Trophoblast cell (in vitro differentiated cells and primary cell): ENCODE measurements around the gene LRRC57.

Source experiments
- DNase-seq, 2 donors: peaks; one replicate each; pipeline ENCODE4 v3.0.0-alpha.2; 2016
- H2AFZ ChIP-seq: 2 replicates; pipeline ENCODE4 v1.6.1; 2013; ENCODE audit warnings: low read length, moderate library complexity, mild to moderate bottlenecking; ENCODE audit not compliant: insufficient read depth, poor library complexity
- H2AK5ac ChIP-seq: 2 replicates; pipeline ENCODE4 v1.6.1; 2013; ENCODE audit warnings: mild to moderate bottlenecking, low read length
- H2BK120ac ChIP-seq: 2 replicates; pipeline ENCODE4 v1.6.1; 2013; ENCODE audit warnings: low read length, mild to moderate bottlenecking, moderate library complexity; ENCODE audit not compliant: insufficient read depth, poor library complexity
- H2BK12ac ChIP-seq: 2 replicates; pipeline ENCODE4 v1.6.1; 2013; ENCODE audit warnings: mild to moderate bottlenecking, low read length, moderate library complexity
- H2BK5ac ChIP-seq: 2 replicates; pipeline ENCODE4 v1.6.1; 2013; ENCODE audit warnings: low read length, low read depth, moderate library complexity, mild to moderate bottlenecking; ENCODE audit not compliant: poor library complexity
- H3K14ac ChIP-seq: 2 replicates; pipeline ENCODE4 v1.6.1; 2013; ENCODE audit warnings: mild to moderate bottlenecking, low read length
- H3K18ac ChIP-seq: 2 replicates; pipeline ENCODE4 v1.6.1; 2013; ENCODE audit warnings: mild to moderate bottlenecking, low read length
- H3K23ac ChIP-seq: 2 replicates; pipeline ENCODE4 v1.6.1; 2013; ENCODE audit warnings: low read length
- H3K27ac ChIP-seq: 2 replicates; pipeline ENCODE4 v1.5.1; 2013; ENCODE audit warnings: low read depth, mild to moderate bottlenecking, inconsistent platforms, low read length, moderate library complexity
- H3K27me3 ChIP-seq: 2 replicates; pipeline ENCODE4 v1.6.1; 2013; ENCODE audit warnings: inconsistent platforms, mild to moderate bottlenecking, low read length, moderate library complexity; ENCODE audit not compliant: insufficient read depth
- H3K36me3 ChIP-seq, 2 experiments: 1 replicate in 1 of 2; 2 replicates in 1 of 2; pipeline ENCODE4 v1.6.1; 2013; ENCODE audit warnings: low read length in 2 of 2, mild to moderate bottlenecking in 2 of 2, moderate library complexity in 1 of 2; ENCODE audit not compliant: insufficient read depth in 2 of 2, control insufficient read depth in 1 of 2
- H3K4ac ChIP-seq: 2 replicates; pipeline ENCODE4 v1.6.1; 2013; ENCODE audit warnings: low read depth, mild to moderate bottlenecking, low read length, moderate library complexity
- H3K4me1 ChIP-seq, 2 experiments: 1 replicate in 1 of 2; 2 replicates in 1 of 2; pipeline ENCODE4 v1.6.1; 2013; ENCODE audit warnings: low read length in 2 of 2, mild to moderate bottlenecking in 2 of 2, moderate library complexity in 1 of 2; ENCODE audit not compliant: insufficient read depth in 2 of 2, control insufficient read depth in 1 of 2
- H3K4me2 ChIP-seq: 2 replicates; pipeline ENCODE4 v1.6.1; 2013; ENCODE audit warnings: inconsistent platforms, mild to moderate bottlenecking, low read length, moderate library complexity
- H3K4me3 ChIP-seq: 2 replicates; pipeline ENCODE4 v1.5.1; 2013; ENCODE audit warnings: mild to moderate bottlenecking, low read depth, low read length, inconsistent platforms
- H3K79me1 ChIP-seq: one replicate; pipeline ENCODE4 v1.6.1; 2013; ENCODE audit warnings: low read length
- H3K79me2 ChIP-seq: 2 replicates; pipeline ENCODE4 v1.6.1; 2013; ENCODE audit warnings: low read length, mild to moderate bottlenecking; ENCODE audit not compliant: control insufficient read depth, insufficient read depth, poor library complexity
- H3K9ac ChIP-seq: 2 replicates; pipeline ENCODE4 v1.6.1; 2013; ENCODE audit warnings: mild to moderate bottlenecking, low read length
- H3K9me3 ChIP-seq: 2 replicates; pipeline ENCODE4 v1.6.1; 2013; ENCODE audit warnings: low read depth, mild to moderate bottlenecking, control low read depth, inconsistent platforms, low read length; ENCODE audit not compliant: insufficient read depth
- H4K12ac ChIP-seq: 2 replicates; pipeline ENCODE4 v1.6.1; 2013; ENCODE audit warnings: low read depth, mild to moderate bottlenecking, low read length, moderate library complexity
- H4K8ac ChIP-seq: 2 replicates; pipeline ENCODE4 v1.6.1; 2013; ENCODE audit warnings: low read depth, mild to moderate bottlenecking, low read length, moderate library complexity
- H4K91ac ChIP-seq: one replicate; pipeline ENCODE4 v1.6.1; 2013; ENCODE audit warnings: low read depth, mild to moderate bottlenecking, low read length, moderate library complexity
- WGBS: extraction: QIAGEN DNeasy Blood & Tissue Kit; methylation state at CpG from one replicate; pipeline ENCODE4 v1.1.7; 2013; ENCODE audit warnings: missing lambda C conversion rate; ENCODE audit not compliant: insufficient read length, insufficient coverage; ENCODE audit errors: extremely low coverage; 5-methylcytosine and 5-hydroxymethylcytosine counted together

LRRC57 gene

GRCh38 chr15:42507514-42507913 is 41.1 kb downstream of the LRRC57 start:
- no peaks in the 10 kb centered on the region for H3K79me1 ChIP-seq
- no CpG with 5 or more reads among the region's 4 CpGs for WGBS
- H3K36me3 ChIP-seq, result peaks cover 0 to 3% of the 10 kb centered on the region in 2 experiments

DNA sequence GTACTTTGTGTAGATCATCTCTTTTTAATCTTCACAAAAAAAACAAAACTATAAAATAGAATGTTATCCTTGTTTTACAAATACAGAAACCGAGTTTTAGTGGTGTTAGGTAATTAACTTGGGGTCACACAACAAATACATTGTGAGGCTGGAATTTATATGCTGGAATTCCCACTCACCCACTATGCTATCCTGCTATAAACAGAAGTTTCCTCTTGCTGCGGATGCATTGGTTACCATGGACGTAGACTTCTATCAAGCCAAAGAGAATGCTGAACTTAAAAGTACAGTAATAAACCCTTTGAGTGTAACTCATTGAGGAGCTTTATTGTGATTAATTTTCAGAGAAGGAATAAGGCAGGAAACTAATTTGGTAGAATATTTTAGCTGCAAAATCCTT is 44.0 kb downstream of the LRRC57 start:
- no peak overlapping the region for H4K91ac ChIP-seq
- no peak overlapping the region for H3K23ac ChIP-seq
- WGBS, result no CpG with 5 or more reads among the region's 3 CpGs
- H2BK120ac ChIP-seq, result no peak overlapping the region
- no peaks in the 10 kb centered on the region for H3K9me3 ChIP-seq
- H4K8ac ChIP-seq, result no peak overlapping the region
- H3K36me3 ChIP-seq, result peaks cover 2 to 4% of the 10 kb centered on the region in 2 experiments
- H3K4ac ChIP-seq, result no peak overlapping the region
- no peak for DNase-seq
- H3K79me2 ChIP-seq, result peaks cover 4% of the 10 kb centered on the region
- peaks cover 0 to 3% of the 10 kb centered on the region in 2 experiments for H3K4me1 ChIP-seq
- no peak overlapping the region for H3K27ac ChIP-seq
- no peak overlapping the region for H3K4me2 ChIP-seq
- no peak overlapping the region for H4K12ac ChIP-seq
- H3K4me3 ChIP-seq, result no peak overlapping the region
- H2AK5ac ChIP-seq, result no peak overlapping the region
- H3K9ac ChIP-seq, result no peak overlapping the region
- H2AFZ ChIP-seq, result no peak overlapping the region
- H2BK5ac ChIP-seq, result no peak overlapping the region
- no peak overlapping the region for H2BK12ac ChIP-seq
- H3K14ac ChIP-seq, result no peak overlapping the region
- H3K18ac ChIP-seq, result no peak overlapping the region
- H3K27me3 ChIP-seq, result no peaks in the 10 kb centered on the region
- peaks cover 2% of the 10 kb centered on the region for H3K79me1 ChIP-seq

More at GRCh38 chr15:42507514-42507913, 41.1 kb downstream of the LRRC57 start:
- no peak overlapping the region for H3K27ac ChIP-seq
- no peak overlapping the region for H2BK12ac ChIP-seq
- no peaks in the 10 kb centered on the region for H3K4me1 ChIP-seq
- H3K4me2 ChIP-seq, result no peak overlapping the region
- H4K8ac ChIP-seq, result no peak overlapping the region
- no peaks in the 10 kb centered on the region for H3K9me3 ChIP-seq
- H4K12ac ChIP-seq, result no peak overlapping the region
- H3K9ac ChIP-seq, result no peak overlapping the region
- no peak overlapping the region for H3K4me3 ChIP-seq
- H3K79me2 ChIP-seq, result no peaks in the 10 kb centered on the region
- no peak overlapping the region for H3K4ac ChIP-seq
- no peak overlapping the region for H2BK5ac ChIP-seq
- H4K91ac ChIP-seq, result no peak overlapping the region
- no peak overlapping the region for H3K18ac ChIP-seq
- no peak overlapping the region for H3K23ac ChIP-seq
- H2AK5ac ChIP-seq, result no peak overlapping the region
- DNase-seq, result no peak
- H3K27me3 ChIP-seq, result no peaks in the 10 kb centered on the region
- H2AFZ ChIP-seq, result no peak overlapping the region
- H2BK120ac ChIP-seq, result no peak overlapping the region
- no peak overlapping the region for H3K14ac ChIP-seq

- WGBS, result 100% methylated on average over 1 of the region's 1 CpG
- no peak overlapping the region for H3K4ac ChIP-seq
- H3K79me2 ChIP-seq, result peaks cover 4% of the 10 kb centered on the region
- no peak overlapping the region for H4K12ac ChIP-seq
- no peak overlapping the region for H3K23ac ChIP-seq
- no peak overlapping the region for H3K4me3 ChIP-seq
- no peak overlapping the region for H2AFZ ChIP-seq
- no peak overlapping the region for H2AK5ac ChIP-seq
- no peak overlapping the region for H2BK5ac ChIP-seq
- H3K27ac ChIP-seq, result no peak overlapping the region
- H2BK120ac ChIP-seq, result no peak overlapping the region
- H2BK12ac ChIP-seq, result no peak overlapping the region
- peaks cover 2 to 4% of the 10 kb centered on the region in 2 experiments for H3K36me3 ChIP-seq
- no peak for DNase-seq
- no peak overlapping the region for H3K18ac ChIP-seq
- peaks cover 2% of the 10 kb centered on the region for H3K79me1 ChIP-seq
- H3K9ac ChIP-seq, result no peak overlapping the region
- H3K9me3 ChIP-seq, result no peaks in the 10 kb centered on the region
- peaks cover 2 to 3% of the 10 kb centered on the region in 2 experiments for H3K4me1 ChIP-seq
- no peak overlapping the region for H4K8ac ChIP-seq
- H3K4me2 ChIP-seq, result no peak overlapping the region
- no peak overlapping the region for H3K14ac ChIP-seq
- no peaks in the 10 kb centered on the region for H3K27me3 ChIP-seq
- H4K91ac ChIP-seq, result no peak overlapping the region
Observed at GRCh38 chr15:42503825-42504224, 44.8 kb downstream of the LRRC57 start.

GRCh38 chr15:42502477-42502876 is 46.1 kb downstream of the LRRC57 start:
- Histone ChIP-seq H3K79me2 (peaks cover 6% of the 10 kb centered on the region), H2BK120ac (no peak overlapping the region), H3K27me3 (no peaks in the 10 kb centered on the region), H3K79me1 (peaks cover 2% of the 10 kb centered on the region), H2AFZ (no peak overlapping the region), H3K23ac (no peak overlapping the region), H2BK12ac (no peak overlapping the region), H2AK5ac (no peak overlapping the region), H3K4me1 (peaks cover 9 to 10% of the 10 kb centered on the region in 2 experiments), H3K27ac (no peak overlapping the region), H3K9me3 (no peaks in the 10 kb centered on the region), H3K9ac (no peak overlapping the region), H4K12ac (no peak overlapping the region), H4K8ac (no peak overlapping the region), H3K18ac (no peak overlapping the region), H3K4ac (no peak overlapping the region), H3K4me3 (no peak overlapping the region), H3K4me2 (no peak overlapping the region), H4K91ac (no peak overlapping the region), H3K36me3 (peaks cover 2 to 4% of the 10 kb centered on the region in 2 experiments), H3K14ac (no peak overlapping the region), H2BK5ac (no peak overlapping the region)
- WGBS, result no CpG with 5 or more reads among the region's 4 CpGs
- no peak for DNase-seq
